ENCODE measurements around the gene SASH1.

The SASH1 gene

DNA sequence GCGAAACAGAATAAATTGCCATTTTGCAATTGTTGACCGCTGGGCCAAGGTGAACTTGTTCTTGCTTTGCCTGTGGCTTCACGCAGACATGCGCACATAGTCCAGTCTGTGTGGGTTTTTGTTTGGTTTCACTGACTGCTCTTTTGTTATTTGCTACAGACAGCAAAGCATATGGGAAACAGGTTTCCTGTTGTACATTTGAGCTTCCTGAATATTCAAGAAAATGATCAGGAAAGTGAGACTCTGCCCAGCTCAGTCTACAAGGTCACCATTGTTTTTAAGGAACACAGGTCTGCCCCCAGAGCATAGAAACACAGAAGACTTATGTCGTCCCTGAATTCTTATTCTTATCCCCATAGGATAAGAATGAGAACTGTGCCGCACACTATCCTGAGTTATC is 55.6 kb downstream of the SASH1 start:
- DNase-seq (ENCODE audit: extremely low read depth in 1 of 2, low read depth in 1 of 2): no peak

DNA sequence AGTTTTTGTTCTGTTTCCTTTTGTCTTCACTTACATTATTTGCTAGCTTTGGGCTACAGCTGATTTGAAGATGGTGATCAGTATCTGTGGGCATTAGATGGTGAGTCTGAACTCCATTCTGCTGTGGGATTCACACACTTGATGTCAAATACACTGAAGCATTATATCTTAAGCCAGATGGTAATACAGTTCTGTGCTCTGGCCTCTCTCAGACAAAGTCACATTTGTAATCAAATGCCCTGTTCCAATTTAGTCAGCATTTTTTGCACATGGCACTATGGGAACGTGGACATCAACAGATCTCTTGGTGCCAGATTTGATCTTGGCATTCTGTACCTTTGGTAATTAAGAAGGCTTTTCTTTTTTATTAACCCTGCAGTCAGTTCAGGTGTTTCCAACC is 56.0 kb downstream of the SASH1 start:
- no peak for DNase-seq (ENCODE audit: extremely low read depth in 1 of 2, low read depth in 1 of 2)

DNA sequence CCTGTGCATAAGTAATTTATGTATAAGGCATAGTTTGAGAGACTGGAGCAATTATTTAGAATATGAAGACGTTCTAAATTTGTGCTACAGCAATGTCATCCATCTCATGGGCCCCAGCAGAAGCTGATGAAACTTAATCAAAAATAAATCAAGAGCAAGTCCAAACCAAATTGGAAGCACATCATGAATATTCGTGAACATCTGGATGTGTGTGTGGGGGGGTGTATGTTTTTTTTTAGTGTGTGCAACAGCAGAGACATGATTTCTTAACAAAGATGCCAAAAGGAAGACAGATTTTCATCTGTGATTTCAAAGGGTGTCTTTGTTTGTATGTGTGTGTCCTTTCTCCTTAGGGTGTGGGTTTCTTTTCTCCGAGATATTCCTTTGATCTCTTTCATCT is 58.9 kb downstream of the SASH1 start:
- DNase-seq (ENCODE audit: extremely low read depth in 1 of 2, low read depth in 1 of 2): no peak

DNA sequence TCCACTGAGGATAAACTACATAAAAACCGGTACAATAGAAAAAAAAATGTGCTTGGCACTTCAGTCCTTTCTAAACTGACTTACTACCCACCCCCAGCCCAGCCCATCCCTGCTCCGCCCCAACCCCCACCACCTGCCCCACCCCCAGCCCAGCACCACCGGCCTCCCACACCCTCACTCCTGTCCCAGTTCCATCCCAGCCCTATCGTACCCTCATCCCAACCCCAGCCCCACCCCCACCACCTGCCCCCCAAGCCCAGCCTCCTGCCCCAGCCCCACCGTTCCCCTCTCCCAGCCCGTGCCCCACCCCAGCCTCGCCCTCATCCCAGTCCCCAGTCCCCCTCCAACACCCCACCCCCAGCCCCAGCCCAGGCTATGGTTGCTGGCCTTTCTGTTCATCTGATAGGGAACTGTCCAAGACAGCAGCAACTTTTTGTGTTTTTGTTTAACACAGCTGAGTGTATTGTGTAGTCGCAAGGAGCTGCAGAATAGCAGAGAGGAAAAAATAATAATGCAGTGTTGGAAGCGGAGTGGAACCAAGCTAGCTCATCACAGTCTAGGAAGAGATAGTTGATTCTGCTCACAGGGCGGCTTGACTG is 61.9 kb downstream of the SASH1 start:
- no peak for DNase-seq (ENCODE audit: extremely low read depth in 1 of 2, low read depth in 1 of 2)

DNA sequence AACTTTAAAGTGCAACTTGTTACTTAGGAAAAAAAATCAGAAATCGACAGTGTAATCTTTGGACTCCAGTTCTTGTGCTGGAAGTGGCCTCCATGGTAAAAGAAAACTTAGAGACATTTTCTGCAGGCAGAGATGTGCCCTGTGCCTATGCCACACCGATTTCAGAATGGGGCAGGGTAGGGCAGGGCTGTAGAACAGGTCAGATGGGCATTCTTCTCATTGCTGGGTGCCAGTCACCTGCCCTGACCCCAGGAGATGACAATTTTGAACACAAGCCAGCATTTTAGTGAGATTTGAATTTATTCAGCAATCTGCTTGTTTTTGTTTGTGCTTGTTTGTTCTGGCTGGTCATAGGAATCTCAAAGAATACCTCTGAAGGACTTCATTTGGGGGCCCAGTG is 63.3 kb downstream of the SASH1 start:
- no peak for DNase-seq (ENCODE audit: extremely low read depth in 1 of 2, low read depth in 1 of 2)

DNA sequence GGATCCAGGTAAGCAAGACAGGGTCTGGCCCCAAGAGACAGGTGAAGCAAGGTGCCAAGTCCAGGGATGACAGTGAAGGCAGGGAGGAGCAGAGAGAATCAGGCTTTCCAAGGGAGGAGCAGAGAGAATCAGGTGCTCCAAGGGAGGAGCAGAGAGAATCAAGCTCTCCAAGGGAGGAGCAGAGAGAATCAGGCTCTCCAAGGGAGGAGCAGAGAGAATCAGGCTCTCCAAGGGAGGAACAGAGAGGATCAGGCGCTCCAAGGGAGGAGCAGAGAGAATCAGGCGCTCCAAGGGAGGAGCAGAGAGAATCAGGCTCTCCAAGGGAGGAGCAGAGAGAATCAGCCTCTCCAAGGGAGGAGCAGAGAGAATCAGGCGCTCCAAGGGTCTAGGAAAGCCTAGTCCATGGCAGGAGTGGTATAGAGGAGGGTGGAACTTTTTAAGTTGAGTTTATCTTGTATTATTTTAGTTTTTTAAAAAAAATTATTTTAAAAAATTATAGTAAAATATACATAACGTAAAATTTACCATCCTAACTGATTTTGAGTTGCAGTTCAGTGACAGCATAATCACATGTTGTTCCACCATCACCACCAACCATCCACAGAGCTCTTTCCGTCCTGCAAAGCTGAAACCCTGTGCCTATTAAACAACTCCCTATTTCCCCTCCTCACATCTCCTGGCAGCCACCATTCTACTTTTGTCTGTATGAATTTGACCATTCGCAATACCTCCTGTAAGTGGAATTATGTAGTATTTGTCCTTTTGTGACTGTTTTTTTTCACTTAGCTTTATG is 64.1 kb downstream of the SASH1 start:
- no peak for DNase-seq (ENCODE audit: extremely low read depth in 1 of 2, low read depth in 1 of 2)

DNA sequence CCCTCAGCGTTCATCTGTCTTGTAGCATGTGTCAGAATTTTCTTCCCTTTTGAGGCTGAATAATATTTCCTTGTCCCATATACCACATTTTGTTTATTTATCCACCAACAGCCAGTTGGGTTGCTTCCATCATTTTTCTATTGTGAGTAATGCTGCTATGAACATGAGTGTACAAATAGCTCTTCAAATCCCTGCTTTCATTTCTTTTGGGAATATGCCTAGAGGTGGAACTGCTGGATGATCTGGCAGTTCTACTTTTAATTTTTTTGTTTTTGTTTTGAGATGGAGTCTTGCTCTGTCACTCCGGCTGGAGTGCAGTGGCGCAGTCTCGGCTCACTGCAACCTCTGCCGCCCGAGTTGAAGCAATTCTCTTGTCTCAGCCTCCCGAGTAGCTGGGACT is 64.7 kb downstream of the SASH1 start:
- no peak for DNase-seq (ENCODE audit: extremely low read depth in 1 of 2, low read depth in 1 of 2)

DNA sequence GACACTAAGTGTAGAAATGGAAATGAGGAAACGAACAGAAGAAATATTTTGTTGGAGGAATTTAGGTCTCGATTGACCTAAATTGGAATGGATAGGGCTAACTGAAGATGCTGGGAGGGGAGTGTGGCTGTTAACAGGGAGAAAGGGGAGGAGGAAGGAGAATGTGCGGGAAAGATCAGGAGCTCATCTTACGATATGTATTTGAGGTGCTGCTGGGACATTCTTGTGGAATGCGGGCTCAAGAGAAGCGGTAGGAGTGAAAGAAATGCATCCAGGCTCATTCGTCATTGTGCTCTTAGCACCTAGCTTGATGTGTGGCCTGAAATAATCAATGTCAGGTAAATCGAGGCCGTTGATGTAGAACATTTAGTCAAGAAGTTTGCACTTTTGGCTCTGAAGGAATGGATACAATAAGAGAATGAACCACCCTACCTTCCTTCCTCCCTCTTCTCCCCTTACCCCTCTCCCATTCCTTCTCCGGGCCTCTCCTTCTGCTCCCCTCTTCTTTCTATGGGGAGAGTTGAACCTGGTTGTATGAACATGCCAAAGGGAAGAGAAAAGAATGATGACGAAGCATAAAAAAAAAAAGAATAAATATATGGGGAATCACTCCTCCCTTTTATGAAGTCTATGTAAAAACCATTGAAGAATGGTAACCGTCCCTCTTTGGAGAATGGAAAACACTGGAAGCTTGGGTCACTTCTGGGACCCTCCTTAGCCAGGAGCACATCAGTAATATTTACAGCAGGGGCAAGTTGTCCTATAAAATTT is 70.9 kb downstream of the SASH1 start:
- no peak for DNase-seq (ENCODE audit: extremely low read depth in 1 of 2, low read depth in 1 of 2)

DNA sequence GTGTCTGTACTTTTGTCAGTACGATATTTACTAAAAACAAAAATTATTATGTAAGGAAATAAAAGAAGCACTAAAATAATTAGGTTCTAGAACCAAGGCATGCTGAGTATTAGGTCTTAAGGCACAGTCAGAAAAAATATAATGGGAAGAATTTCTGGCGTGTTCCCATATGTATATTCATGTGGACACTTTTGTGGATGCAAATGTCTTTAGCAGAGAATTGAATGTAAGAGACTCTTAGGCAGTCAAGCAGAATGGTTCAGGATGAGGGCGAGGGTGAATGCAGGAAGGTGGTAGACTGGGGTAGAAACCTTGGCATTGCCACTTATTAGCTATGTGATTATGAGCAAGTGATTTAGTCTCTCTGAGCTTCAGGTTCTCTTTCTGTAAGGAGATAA is 71.5 kb downstream of the SASH1 start:
- no peak for DNase-seq (ENCODE audit: extremely low read depth in 1 of 2, low read depth in 1 of 2)

DNA sequence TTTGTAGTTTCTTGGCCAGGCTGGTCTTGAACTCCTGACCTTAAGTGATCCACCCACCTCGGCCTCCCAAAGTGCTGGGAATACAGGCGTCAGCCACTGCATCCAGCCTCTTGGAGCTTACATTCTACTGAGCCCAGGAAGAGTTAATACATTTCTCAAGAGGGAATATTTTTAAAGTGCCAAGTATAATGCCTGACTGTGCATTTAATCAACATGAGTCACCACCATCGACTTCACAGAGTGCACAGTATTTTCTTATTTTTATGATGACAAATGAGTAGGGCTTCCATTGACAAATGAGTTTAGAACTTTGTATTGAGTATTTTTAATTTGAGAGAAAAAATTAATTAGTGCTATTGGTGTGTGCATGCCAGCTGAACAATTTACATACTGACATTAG is 72.2 kb downstream of the SASH1 start:
- DNase-seq (ENCODE audit: extremely low read depth in 1 of 2, low read depth in 1 of 2): no peak

DNA sequence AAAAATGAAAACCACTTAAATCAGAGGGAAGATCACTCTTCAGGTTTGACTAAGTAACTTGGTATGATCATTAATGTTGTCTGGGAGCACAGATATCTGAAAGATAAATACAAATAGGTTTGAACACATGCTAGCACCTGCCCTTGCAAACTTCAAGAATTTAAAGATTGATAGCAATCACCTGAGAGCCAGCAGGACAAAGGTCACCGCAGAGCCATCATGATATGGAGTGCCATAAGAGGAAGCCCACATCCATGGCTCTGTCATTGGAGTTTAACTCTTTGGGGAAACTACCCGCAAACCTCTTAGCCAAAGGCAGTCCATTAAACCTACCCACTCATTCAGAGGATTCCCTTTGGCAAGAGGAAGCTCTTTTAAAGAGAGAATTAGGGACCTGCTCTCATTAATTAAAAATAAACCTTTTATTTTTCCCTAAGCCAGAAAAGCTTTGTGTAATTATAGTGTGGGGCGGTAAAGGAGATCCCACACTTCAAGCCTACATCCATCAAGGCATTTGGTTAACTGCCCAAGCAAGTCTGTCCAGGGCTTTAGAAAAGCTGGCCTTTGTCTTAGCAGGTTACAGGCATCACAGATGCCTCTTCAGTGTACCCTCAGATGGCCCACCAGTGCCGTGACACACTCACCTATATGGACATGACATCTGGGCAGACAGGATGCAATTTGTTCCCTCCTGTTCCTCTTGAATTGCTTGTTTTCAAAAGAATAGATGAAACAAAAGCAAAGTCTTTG is 73.0 kb downstream of the SASH1 start:
- DNase-seq (ENCODE audit: extremely low read depth in 1 of 2, low read depth in 1 of 2): no peak

DNA sequence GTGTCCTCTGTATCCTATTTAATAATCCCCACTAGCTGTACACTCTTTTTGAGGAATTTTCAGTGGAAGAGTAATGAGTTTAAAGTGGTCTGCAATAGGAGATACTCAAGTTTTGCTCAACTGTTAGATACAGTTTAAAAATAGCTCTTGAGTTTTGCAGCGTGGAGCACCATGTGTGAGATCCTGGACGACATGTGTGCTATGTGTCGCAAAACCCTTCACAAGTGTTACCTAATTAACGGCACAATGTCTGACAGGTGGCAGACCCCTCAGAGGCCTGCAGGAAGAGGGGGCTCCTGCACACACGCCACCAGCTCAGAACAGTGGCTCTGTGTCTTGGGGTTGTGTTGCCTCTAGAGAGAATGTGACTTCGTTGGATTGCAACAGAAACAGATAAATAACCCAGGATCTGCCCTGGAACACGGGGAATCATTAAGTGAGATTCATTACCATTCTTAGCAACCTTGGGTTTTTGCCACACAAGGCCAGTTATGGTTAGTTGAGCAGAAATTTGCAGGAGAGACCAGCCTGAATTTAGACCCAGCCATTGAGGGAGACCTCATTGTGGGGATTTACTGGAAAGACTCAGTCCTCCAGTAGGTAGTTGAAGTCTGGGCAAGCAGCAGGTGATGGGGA is 73.8 kb downstream of the SASH1 start:
- DNase-seq (ENCODE audit: extremely low read depth in 1 of 2, low read depth in 1 of 2): no peak

DNA sequence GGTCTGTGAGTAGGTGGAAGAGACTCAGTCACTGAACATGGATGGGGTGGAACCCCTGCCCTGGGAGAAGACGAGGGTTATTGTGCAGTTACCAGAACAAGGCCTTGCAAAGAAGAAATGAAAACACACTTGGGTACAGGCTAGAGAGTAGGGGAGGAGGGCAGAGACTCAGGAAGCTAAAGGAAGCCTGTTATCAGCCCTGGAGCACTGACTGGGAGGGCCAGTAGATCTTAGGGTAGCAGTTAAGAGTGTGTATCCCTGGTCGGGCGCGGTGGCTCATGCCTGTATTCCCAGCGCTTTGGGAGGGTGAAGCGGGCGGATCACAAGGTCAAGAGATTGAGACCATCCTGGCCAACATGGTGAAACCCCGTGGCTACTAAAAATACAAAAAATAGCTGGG is 74.4 kb downstream of the SASH1 start:
- no peak for DNase-seq (ENCODE audit: extremely low read depth in 1 of 2, low read depth in 1 of 2)

DNA sequence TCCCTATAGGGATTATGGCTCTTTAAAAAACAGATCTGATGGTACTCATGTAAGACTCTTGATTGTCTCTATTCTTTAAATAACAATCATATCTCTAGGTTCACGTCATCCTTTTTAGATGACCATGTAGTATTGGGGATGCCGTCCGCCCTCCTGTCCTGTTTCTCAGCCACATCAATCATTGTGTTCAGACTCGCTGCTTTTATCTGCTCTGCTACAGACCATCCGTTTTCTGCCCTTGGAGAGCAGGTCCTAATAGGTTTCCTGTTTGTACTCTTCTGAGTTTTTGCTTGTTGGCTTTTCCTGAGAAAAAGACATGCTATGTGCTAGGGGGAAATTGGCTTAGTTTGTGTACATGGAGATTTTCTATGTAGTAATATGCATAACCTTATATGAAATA is 76.8 kb downstream of the SASH1 start:
- no peak for DNase-seq (ENCODE audit: extremely low read depth in 1 of 2, low read depth in 1 of 2)

DNA sequence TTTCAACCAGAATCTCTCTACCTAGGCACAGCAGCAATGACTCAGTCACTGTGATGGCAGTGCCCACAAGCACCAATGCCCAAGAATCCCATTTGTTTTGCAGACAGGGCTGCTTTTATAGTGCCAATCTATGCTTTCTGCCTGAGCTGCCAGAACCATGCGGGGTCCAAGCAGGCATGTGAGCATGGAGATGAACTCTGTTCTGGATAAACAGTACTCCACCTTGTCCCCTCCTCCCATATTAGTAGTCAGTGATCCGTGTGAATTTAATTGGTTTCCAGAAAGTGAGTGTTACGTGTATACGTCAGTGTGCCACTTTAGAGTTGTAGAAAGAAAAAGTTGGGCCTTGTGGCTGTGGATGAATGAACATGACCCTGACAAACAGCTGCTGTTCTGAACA is 79.4 kb downstream of the SASH1 start:
- no peak for DNase-seq (ENCODE audit: extremely low read depth in 1 of 2, low read depth in 1 of 2)

DNA sequence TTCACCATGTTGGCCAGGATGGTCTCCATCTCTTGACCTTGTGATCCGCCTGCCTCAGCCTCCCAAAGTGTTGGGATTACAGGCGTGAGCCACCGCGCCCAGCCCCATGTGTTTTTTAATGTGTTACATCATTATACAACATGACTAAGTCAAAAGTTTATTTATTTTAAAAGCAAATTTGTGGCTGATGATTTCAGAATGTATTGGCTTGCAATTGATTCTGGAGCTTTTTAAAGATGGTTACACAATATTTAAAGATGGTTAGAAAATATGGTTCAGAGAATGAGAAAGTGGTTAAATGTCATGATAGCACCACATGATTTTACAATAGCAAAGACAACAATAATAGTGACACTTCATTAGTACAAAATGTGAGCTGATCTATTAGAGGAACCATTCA is 80.5 kb downstream of the SASH1 start:
- no peak for DNase-seq (ENCODE audit: extremely low read depth in 1 of 2, low read depth in 1 of 2)

DNA sequence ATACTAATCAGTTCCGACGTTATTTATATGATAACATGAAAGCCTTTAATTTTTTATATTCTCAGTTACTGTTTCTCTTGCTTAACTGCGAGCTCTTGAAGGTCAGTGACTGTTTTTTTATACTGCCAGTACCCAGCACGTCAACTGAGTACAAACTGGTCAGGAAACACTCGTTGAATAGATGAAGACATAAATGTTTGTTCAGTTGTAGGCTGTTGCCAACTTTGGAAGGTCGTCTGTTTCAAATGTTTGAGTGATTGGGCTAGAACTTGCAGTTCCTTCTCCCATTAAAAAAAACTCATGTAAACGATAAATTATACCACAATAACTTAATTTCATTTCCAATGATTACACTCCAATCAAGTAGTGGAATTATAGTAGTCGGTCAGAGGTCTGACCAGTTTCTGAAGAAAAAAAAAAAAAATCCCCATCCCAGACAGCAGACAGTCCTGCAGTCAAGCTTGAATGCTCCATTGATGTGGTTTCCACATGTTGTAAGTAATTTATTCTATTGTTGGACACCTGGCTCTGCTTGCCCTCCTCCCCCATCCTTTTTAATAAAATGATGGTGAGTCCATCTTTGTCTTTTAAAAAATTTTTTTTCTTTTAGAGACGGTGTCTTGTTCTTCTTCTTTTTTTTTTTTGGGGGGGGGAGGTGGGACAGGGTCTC is 81.1 kb downstream of the SASH1 start:
- no peak for DNase-seq (ENCODE audit: extremely low read depth in 1 of 2, low read depth in 1 of 2)

DNA sequence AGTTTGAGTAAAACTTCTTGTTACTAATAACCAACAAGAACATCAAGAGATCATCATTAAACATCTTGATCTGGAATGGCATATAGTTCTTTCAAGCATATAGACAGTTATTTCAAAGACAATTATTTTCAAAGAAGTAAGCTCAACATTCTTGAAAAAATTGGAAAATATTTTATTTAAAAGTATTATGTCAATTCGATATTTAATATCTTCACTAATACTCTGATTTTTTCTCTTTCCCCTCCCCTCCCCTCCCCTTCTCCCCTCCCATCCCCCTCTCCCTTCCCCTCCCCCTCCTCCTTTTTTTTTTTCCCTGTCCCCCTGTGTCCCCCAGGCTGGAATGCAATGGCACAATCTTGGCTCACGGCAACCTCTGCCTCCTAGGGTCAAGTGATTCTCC is 82.8 kb downstream of the SASH1 start:
- no peak for DNase-seq (ENCODE audit: extremely low read depth in 1 of 2, low read depth in 1 of 2)

DNA sequence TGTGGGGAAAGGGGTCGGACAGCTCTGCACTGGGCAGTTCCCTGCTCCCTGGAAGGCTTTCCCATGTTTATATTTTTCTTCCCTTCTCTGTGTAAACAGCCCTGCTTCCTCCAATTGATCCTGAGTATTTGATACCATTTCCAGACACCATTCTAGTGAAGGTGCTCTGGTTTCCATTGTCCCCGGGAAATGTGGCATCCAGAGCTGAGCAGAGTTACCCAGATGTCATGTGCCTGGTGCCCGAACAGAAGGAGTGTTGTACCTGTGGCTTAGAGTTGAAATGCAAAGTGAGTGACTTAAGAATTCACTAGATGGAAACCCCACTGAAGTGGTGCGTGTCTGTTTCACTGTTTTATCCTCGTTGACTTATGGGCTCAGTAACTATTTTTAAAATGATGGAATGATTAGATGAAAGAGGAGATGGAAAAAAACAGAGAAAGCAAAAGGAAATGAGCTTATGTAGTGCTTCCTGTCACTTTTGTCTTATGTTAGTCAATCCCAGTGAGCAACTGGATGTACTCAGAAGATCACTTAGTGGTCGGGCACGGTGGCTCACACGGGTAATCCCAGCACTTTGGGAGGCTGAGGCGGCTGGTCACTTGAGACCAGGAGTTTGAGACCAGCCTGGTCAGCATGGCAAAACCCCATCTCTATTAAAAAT is 83.8 kb downstream of the SASH1 start:
- DNase-seq (ENCODE audit: extremely low read depth in 1 of 2, low read depth in 1 of 2): no peak

DNA sequence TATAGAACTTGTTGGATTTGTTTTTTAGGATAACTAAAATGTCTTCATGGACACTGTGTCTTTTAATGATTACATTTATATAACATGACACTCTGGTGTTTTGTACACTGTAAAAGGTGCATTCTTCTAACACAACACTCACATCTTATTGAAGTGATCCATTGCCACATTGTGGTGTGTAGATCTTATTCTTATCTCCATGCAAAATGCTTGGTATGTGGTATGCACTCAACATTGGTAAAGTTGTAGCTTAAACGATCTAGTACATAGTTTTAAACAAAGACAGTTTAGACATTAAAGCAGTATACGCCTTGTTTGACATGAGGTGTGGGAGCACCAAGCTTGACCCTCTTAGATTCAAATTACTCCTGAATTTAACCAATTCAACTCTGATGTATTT is 84.7 kb downstream of the SASH1 start:
- no peak for DNase-seq (ENCODE audit: extremely low read depth in 1 of 2, low read depth in 1 of 2)
